Measurements from ENCODE around the gene PDGFC. TPM values are rescaled to one million over a fixed set of nuclear protein-coding genes. Genes with fewer than 3 reads are reported as not detected.

The PDGFC gene
- total and polyA plus RNA-seq, 2 of the 8 experiments (the other 6 are each of a cell fraction or from before 2014, with no cell fraction given), result 0.65 to 2.7 TPM

DNA sequence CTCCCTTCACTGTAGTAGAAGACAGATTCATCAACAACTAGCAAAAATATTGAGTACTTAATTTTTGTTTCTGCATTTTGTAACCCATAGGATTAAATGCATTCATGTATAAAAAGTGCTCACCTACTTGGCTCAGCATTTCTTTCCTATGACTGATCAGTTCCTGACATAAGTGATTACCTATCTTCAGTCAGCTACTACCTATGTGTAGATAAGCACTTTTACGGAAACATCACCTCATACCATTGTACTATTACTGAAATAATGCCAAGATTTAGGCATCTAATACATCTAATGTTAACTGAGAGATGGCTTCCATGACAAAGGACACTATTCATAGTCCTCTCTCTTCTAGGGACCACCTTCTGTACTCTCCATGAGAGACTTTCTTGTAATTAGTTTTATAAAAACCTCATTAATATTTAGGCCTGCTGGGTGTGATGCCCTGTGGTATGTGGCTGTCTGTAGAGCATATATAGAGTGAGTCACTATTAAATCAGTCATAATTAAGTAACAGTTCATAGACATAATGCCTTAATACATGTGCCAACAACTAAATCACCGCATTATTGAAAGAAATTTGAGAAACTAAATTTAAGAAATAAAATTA lies 147.0 kb downstream of the PDGFC start:
- Histone ChIP-seq H3K56ac (replicated peaks; ENCODE audit: insufficient read length, low read depth, low read length) (no peak overlapping the region), H3K36me3 (ENCODE audit: control insufficient read depth in 2 of 4, insufficient read depth in 4 of 4, low read length in 3 of 4) (no peaks in the 10 kb centered on the region), H3K18ac (ENCODE audit: extremely low read depth, low read length) (no peak overlapping the region), H2BK20ac (ENCODE audit: low read length) (no peak overlapping the region), H3K4me3 (ENCODE audit: extremely low read depth in 1 of 4, insufficient read depth in 2 of 4, low read depth in 3 of 4, low read length in 4 of 4) (no peak overlapping the region), H3K4me2 (ENCODE audit: insufficient read depth in 1 of 2, low read depth in 2 of 2, low read length in 2 of 2) (no peak overlapping the region), H2BK120ac (replicated peaks; ENCODE audit: low read depth, low read length) (no peak overlapping the region), H3K4ac (replicated peaks; ENCODE audit: insufficient read length, low read depth, low read length) (no peak overlapping the region), H3K79me2 (ENCODE audit: control insufficient read depth in 1 of 2, insufficient read depth in 2 of 2, low read length in 2 of 2) (no peaks in the 10 kb centered on the region), H3K9me3 (ENCODE audit: insufficient read depth in 2 of 2, low read depth in 1 of 2, low read length in 1 of 2) (no peaks in the 10 kb centered on the region), H3K14ac (ENCODE audit: insufficient read length) (no peak overlapping the region), H2BK12ac (ENCODE audit: low read depth, low read length) (no peak overlapping the region), H2AK5ac (ENCODE audit: low read depth, low read length) (no peak overlapping the region), H3K23me2 (ENCODE audit: low read depth, low read length) (no peaks in the 10 kb centered on the region), H3K79me1 (ENCODE audit: low read depth, low read length) (no peaks in the 10 kb centered on the region), H4K8ac (ENCODE audit: extremely low read depth, insufficient read depth, low read length) (no peak overlapping the region), H4K5ac (ENCODE audit: insufficient read length, low read depth, low read length) (no peak overlapping the region), H4K20me1 (replicated peaks in 1 of 2; ENCODE audit: control insufficient read depth in 1 of 2, insufficient read depth in 2 of 2, low read length in 2 of 2) (no peaks in the 10 kb centered on the region), H3K27me3 (replicated peaks in 1 of 4; ENCODE audit: control insufficient read depth in 3 of 4, extremely low read depth in 1 of 4, insufficient read depth in 3 of 4, low read length in 3 of 4) (no peaks in the 10 kb centered on the region), H3K4me1 (replicated peaks in 1 of 4; ENCODE audit: control insufficient read depth in 3 of 4, insufficient read depth in 4 of 4, low read length in 3 of 4) (no peaks in the 10 kb centered on the region), H3K9ac (replicated peaks in 1 of 4; ENCODE audit: extremely low read depth in 1 of 4, low read depth in 3 of 4, low read length in 3 of 4) (peak overlapping the region in 1 of 4 experiments; percentile 8; a peak in 1 of 7 replicates), H3K27ac (ENCODE audit: low read depth, low read length) (no peak overlapping the region), H2AFZ (ENCODE audit: low read length) (no peak overlapping the region), H3K23ac (ENCODE audit: insufficient read length) (no peak overlapping the region), H2BK5ac (ENCODE audit: low read depth, low read length) (no peak overlapping the region), H4K91ac (replicated peaks; ENCODE audit: insufficient read length, low read length) (no peak overlapping the region), H2BK15ac (ENCODE audit: low read length) (no peak overlapping the region)
- WGBS, 2 experiments (ENCODE audit: extremely low coverage in 1 of 2, insufficient coverage in 1 of 2, insufficient read length in 1 of 2, insufficient replicate concordance in 2 of 2, low coverage in 1 of 2, low lambda C conversion rate in 2 of 2, missing lambda C conversion rate in 1 of 2), result 91% methylated on average over 2 of the region's 2 CpGs; no CpG with 5 or more reads in 1 of the 2 experiments
- POLR2A ChIA-PET (ENCODE audit: partially characterized antibody), result no interaction called here
- DNase-seq (ENCODE audit: low read depth in 1 of 2, low spot score in 2 of 2) (no peak), FAIRE-seq (no peak)
- CTCF ChIA-PET (ENCODE audit: partially characterized antibody), result no interaction called here
- no peak for TF ChIP-seq POLR2AphosphoS5 (IDR thresholded peaks at IDR 0.05; ENCODE audit: low read depth, low read length)
- no peak for TF ChIP-seq SAP30 (IDR thresholded peaks at IDR 0.05; ENCODE audit: insufficient read depth, insufficient replicate concordance, low read length)
- no peak for TF ChIP-seq GABPA (IDR thresholded peaks at IDR 0.05; ENCODE audit: borderline replicate concordance, insufficient read depth, low read length)
- no peak for TF ChIP-seq JUN (IDR thresholded peaks at IDR 0.05; ENCODE audit: low read depth, low read length)
- TF ChIP-seq TAF1 (IDR thresholded peaks at IDR 0.05; ENCODE audit: low read depth, low read length), result no peak
- no peak for TF ChIP-seq ASH2L (IDR thresholded peaks at IDR 0.05; ENCODE audit: low read length)
